22Rv1 (cell line): ENCODE results near the gene NOL4L.

ENCODE experiments used
- ZFX ChIP-seq: fragments of 450-650 bp; IDR thresholded peaks from 2 replicates; pipeline ENCODE4 v1.6.1; 2017; ENCODE audit warnings: antibody characterized with exemption, borderline replicate concordance
- TF ChIP-seq, protein P1 (sequence below): fragments of 450-650 bp; IDR thresholded peaks from 2 replicates; pipeline ENCODE4 v1.5.1; 2017; ENCODE audit warnings: mild to moderate bottlenecking

DNA sequence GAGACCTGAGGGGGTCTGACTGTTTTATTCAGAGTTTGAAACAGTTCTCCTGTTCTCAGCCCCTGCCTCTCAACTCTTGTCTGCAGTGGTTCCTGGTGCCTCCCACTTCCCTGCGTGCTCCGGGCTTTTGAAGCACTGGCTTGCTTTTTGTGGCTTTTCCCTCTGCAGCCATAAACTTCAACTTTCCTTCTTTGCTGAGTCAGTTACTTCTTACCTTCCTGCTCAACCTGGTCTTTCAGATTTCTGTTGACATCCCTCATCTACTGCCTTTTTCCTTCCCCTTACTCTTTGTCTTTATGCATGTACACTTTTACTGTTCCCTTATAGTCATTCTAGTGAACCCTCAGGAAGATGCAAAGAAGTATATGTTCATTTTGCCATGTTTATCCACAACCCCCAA, 169.6 kb downstream of the NOL4L start:
- TF ChIP-seq, protein P1, sequence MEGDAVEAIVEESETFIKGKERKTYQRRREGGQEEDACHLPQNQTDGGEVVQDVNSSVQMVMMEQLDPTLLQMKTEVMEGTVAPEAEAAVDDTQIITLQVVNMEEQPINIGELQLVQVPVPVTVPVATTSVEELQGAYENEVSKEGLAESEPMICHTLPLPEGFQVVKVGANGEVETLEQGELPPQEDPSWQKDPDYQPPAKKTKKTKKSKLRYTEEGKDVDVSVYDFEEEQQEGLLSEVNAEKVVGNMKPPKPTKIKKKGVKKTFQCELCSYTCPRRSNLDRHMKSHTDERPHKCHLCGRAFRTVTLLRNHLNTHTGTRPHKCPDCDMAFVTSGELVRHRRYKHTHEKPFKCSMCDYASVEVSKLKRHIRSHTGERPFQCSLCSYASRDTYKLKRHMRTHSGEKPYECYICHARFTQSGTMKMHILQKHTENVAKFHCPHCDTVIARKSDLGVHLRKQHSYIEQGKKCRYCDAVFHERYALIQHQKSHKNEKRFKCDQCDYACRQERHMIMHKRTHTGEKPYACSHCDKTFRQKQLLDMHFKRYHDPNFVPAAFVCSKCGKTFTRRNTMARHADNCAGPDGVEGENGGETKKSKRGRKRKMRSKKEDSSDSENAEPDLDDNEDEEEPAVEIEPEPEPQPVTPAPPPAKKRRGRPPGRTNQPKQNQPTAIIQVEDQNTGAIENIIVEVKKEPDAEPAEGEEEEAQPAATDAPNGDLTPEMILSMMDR: no peak
- no peak for TF ChIP-seq ZFX
